ENCODE results near the gene GNL3. TPM values are rescaled to one million over a fixed set of nuclear protein-coding genes. Genes with fewer than 3 reads are reported as not detected.

The GNL3 gene
- total and polyA plus RNA-seq, 2 donors (not counting 3 experiments of a cell fraction or from before 2014, with no cell fraction given) = 27.8 to 109 TPM

- CTCF ChIA-PET = no interaction called here
- Histone ChIP-seq H3K36me3 (ENCODE audit: control insufficient read depth in 2 of 2, extremely low read depth in 1 of 2, insufficient read depth in 2 of 2, low read length in 2 of 2) (peaks cover 33 to 51% of the 10 kb centered on the region in 2 experiments), H3K4me3 (replicated peaks in 1 of 3; ENCODE audit: insufficient read depth in 1 of 3, low read depth in 1 of 3, low read length in 3 of 3) (no peak overlapping the region), H3K27ac (ENCODE audit: insufficient read depth, low read depth, low read length) (no peak overlapping the region), H2AFZ (ENCODE audit: low read depth, low read length) (no peak overlapping the region), H3K79me2 (ENCODE audit: control insufficient read depth, insufficient read depth, low read length) (peaks cover 14% of the 10 kb centered on the region), H3K9ac (replicated peaks; ENCODE audit: extremely low read depth, insufficient read depth, low read length) (no peak overlapping the region), H3K4me1 (ENCODE audit: control insufficient read depth, extremely low read depth, insufficient read depth, low read length) (no peaks in the 10 kb centered on the region), H3K9me1 (replicated peaks; ENCODE audit: control insufficient read depth, extremely low read depth, insufficient read depth, low read length) (no peaks in the 10 kb centered on the region), H3K4me2 (ENCODE audit: insufficient read depth, low read length) (no peak overlapping the region), H4K20me1 (replicated peaks; ENCODE audit: control insufficient read depth, extremely low read depth, insufficient read depth, low read length) (no peaks in the 10 kb centered on the region), H3K27me3 (ENCODE audit: control insufficient read depth in 2 of 2, insufficient read depth in 2 of 2, low read length in 2 of 2) (no peaks in the 10 kb centered on the region), H3K9me3 (replicated peaks; ENCODE audit: control insufficient read depth, insufficient read depth, low read length) (no peaks in the 10 kb centered on the region)
- BruUV-seq (replicated peaks) = no TSS peak
- intact Hi-C loops (cut with micrococcal nuclease) = no loop called here
- DNase-seq (ENCODE audit: low read depth, low spot score) = no peak
- POLR2A ChIA-PET = no interaction called here
- TF ChIP-seq POLR2AphosphoS5 (IDR thresholded peaks at IDR 0.05; ENCODE audit: insufficient read depth, low read depth, low read length) = no peak
- no peak for TF ChIP-seq EZH2 (IDR thresholded peaks at IDR 0.05; ENCODE audit: borderline replicate concordance, low read depth, low read length, severe bottlenecking)
- no peak for TF ChIP-seq CTCF (IDR thresholded peaks at IDR 0.05; ENCODE audit: extremely low read depth in 1 of 2, insufficient read depth in 1 of 2, low read depth in 1 of 2, low read length in 2 of 2)
- TF ChIP-seq POLR2A (IDR thresholded peaks at IDR 0.05; ENCODE audit: low read depth, low read length) = no peak
- TF ChIP-seq JUN (IDR thresholded peaks at IDR 0.05; ENCODE audit: borderline replicate concordance, insufficient read depth, insufficient read length, low read depth) = no peak
- no peak for TF ChIP-seq GATA2 (IDR thresholded peaks at IDR 0.05; ENCODE audit: insufficient read depth, insufficient read length, low read depth, low read length)
- TF ChIP-seq FOS (IDR thresholded peaks at IDR 0.05; ENCODE audit: borderline replicate concordance, insufficient read depth, low read length) = no peak
- no peak for TF ChIP-seq MYC (IDR thresholded peaks at IDR 0.05; ENCODE audit: low read depth, low read length)
- no peak for TF ChIP-seq MAX (IDR thresholded peaks at IDR 0.05; ENCODE audit: insufficient read depth, insufficient read length)
- dilution Hi-C loops (cut with MboI; ENCODE audit: extremely low pct_ligation_motif_present, low sequenced_read_pairs) = no loop called here
- no peak for FAIRE-seq
These were observed 10.2 kb downstream of the GNL3 start for GRCh38 chr3:52695798-52696671.

All from endothelial cell of umbilical vein (primary cell).